HS-5 (cell line): ENCODE measurements around the gene PEX6.
"Not testable (repeated sequence)": the region's sequence is repeated elsewhere in the genome, so short reads cannot be mapped to it uniquely, and the experiment has no call there.

Experiments used
- DNase-seq: peaks from one replicate; pipeline ENCODE4 v3.0.0-alpha.2; 2012; ENCODE audit warnings: low read depth

PEX6 gene

DNA sequence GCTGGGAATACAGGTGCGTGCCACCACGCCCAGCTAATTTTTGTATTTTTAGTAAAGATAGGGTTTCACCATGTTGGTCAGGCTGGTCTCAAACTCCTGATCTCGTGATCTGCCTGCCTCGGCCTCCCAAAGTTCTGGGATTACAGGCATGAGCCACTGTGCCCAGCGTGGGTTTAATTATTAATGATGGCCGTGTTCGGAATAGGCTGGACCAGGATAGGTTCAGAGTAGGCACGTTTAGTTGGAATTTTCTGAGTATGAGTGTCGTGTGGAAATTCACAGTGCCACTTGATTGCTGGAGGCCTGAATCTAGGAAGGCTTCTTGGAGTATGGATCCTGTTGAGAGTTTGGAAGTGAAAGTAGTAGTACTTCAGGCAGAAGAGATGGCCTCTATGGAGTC lies 19.2 kb upstream of the PEX6 start:
- not testable (repeated sequence) for DNase-seq

DNA sequence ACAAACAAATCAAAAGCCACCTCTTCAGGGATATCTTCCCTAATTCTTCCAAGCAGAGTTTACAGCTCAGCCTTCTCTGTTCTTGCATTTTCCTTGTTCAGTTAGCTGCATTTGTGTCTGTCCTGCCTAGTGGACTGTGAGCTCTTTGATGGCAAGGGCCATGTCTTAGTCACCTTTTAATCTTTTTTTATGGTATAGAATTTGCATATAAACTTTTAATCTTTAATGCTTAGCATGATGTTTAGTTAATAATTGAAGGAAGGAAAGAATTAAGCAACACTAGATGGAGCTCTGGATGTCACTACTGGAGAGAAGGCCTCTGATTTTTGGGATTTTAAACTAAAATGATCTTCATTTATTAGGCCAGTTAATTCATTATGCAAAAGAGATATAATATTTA lies 17.5 kb upstream of the PEX6 start:
- DNase-seq = no peak

DNA sequence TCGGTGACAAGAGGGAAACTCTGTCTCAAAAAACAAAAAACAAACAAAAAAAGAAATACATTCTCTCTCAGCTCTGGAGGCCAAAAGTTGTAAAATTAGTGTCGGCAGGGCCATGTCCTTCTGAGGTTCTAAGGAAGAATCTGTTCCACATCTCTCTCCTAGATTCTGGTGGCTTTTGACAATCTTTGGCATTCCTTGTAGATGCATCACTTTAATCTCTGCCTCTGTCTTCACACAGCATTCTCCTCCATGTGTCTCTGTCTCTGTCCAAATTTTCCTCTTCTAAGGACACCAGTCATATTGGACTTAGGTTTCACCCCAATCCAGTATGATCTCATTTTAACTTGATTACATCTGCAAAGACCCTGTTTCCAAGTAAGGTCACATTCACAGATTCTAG lies 14.5 kb upstream of the PEX6 start:
- no peak for DNase-seq

DNA sequence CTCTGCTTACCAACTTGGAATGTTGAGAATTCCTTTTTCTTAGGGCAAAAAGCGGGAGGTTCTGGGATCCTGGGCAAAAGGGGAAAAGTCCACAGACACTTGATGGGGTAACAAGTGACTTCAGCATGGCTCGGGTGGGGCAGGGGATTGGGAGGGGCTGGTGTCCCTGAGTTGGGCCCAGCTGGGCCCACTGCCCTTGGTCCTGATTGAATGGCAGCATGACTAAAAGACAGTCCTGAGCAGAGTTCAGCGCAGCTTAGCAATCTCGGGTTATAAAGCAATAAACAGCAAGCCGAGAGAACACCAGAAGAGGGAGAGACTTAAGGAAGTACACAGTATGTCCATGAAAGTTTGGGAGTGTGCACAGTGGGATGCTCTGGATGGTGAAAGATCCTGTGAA lies 10.9 kb upstream of the PEX6 start:
- no peak for DNase-seq

DNA sequence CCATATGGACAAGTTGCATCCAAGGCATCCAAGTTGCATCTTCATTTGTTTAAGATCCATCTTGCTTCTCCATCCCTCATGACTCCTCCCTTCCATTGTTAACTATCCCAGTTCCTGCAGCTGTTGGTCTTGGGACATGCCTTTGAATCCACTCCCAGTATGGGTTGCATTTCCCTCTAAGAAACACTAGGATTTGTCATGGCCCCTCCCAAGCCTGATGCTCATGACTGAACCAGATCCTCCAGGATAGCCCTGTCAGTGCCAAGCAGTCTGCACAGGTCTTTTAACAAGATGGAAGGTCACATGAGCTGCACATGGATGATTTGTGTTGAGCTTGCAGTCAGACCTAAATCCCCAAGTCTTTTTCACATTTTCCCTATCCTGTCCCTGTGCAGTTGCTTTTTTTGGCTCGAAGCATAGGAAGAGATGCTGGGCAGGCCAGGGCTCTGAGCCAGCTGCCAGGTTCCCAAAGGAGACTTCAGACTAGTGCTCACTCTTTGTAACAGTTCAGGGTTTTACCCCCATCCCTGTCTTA lies 9.6 kb upstream of the PEX6 start:
- no peak for DNase-seq

DNA sequence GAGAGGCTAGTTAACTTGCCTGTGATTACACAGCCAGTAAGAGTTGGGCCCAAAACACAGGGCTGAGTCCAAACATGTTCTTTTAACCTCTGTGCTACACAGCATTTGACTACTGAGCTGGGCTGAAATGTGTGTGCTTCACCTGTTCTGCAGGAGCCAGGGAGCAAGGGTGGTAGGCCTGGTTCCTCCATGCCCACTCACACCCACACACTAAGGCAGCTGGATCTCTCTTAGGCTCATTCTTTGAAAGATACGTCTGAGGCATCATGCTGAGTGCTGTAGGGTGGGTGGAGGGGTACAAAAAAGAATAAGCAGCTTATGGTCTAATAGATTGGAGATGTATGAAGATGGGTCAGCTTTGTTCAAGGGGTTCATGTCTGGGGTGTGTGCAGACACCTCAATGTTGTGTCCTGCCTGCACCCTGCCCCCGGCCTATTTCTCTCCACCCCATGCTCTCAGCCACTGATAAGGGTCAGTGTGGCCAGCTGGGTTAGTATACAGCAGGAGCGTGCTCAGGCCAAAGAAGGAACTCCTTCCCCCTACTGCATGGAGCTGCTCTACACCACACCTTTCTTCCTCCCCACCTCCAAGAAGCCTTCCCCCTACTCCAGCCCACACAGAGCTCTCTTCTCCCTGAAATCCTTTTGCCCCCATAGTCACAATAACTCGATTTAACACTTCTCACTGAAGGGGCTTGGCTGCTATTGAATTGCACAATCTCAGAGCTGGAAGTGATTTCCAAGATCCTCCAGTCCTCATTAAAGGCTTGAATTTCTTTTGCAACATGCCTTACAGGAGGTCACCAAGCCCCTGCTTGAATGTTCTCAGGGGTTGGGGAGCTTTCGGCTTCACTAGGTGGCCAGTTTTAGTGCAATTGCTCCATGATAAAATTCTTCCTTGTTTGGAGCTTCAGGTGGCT lies 8.8 kb upstream of the PEX6 start:
- no peak for DNase-seq

DNA sequence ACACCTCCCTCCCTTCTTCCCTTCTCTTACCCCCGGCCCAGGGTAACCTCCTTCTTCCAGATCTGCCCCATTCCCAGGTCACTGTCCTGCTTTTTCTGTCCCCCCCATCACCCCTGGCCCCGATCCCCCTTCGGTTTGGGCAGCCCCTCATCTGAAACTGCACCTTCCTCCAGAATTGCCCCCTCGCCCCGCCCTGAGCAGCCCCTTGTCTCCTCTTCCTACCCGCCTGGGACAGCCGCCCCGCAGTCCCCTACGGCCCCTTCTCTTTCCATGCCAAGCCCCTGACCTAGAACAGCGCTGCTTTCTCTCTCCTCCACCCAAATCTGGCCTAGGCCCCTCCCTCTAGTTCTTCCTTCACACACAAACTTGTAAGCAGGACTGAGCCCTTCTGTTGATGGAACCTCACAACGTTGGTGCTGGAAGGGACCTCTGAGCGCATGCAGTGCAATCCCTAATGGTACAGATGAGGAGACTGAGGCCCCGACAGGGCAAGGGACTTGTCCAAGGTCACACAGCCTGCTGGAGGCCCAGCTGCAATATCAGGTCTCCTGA lies 6.0 kb upstream of the PEX6 start:
- no peak for DNase-seq

DNA sequence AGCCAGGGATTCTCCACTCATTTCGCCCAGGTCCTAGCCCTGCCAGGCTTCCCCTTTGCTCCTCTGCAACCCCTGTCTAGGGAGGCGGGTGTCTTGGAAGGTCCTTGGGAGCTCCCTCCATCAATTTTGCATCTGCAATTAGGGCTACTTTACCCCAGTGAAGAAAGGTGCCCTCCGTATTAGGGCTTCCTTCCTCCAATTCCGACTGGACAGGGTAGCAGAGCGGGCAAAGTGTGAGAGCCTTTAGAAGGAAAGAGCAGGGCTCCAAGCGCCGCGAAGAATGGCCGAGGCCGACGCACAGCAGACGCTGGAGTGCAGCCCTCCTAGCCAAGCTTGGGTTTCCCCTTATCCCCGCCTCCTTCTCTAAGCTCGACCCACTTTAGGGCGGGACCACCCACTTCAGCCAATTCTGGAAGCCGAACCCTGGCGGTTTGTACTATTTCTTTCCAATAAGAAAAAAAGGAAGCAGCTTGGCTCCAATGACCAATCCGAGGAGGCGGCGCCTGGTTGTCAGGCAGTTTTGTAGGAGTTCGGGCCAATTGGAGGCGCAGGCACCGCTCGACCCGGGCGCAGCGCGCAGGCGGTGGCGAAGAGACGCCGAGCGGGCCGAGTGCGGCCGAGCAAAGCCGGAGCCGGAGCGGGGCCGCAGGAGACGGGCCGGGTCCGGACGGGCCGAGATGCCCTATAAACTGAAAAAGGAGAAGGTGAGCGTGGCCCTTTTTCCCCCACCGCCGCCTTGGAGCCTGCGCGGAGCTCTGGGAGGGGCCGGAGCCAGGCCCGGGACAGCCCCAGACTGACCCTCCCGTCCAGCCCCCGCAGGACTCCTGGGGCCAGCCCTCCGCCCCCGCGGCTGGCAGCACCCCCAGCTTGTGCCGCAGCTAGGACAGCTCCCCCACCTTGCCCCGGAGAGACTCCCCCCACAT lies 5.3 kb upstream of the PEX6 start, which contains the start of gene PPP2R5D:
PPP2R5D (plus strand) TSS at position 570 of the 923 bp plus-strand sequence; CDS start at position 678, 108 bp downstream.
- peak; percentile 96 for DNase-seq

DNA sequence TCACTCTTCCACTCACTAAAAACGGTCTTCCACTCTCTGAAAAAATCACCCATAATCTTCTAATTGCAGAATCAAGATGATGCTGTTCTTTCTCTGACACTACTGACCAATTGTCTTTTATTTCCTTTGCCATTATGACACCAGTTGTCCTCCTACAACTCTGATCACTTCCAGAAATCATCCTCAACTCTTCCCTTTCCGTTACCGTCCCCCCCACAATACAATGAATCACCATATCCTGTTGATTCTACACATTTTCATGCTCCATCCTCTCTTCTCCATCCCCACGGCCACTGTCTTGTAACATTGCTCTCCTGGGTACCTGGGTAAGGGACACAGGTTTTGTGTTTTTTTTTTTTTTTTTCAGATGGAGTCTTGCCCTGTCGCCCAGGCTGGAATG lies 2.9 kb upstream of the PEX6 start:
- DNase-seq = no peak

DNA sequence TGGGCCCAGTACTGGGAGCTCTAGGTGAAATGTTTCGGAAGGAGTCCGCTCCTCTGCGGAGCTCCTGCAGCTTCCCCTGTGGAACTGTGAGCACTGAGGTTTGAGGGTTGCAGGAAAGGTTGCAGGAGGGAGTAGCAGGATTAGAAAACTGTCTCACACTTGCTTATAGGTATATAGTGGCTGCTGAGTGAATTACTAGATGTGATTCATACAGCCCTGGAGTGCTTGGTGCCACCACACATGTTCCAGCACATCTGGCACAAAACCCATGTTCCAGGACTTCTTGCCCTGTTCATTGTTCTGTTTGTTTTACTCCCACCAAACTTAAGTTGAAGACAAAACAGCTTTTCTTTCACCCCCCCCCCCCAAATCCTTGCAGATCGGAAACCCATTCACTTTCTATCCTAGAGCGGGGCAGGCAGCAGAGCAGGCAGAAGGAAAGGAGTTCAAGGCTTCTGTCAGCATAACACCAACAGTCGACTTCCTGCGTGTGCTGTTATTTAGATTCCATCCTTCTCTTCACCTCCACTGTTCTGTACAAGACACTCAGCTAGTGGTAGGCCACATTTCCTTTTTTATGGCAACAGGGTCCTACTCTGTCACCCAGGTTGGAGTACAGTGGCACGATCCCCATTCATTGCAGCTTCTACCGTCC lies 669 bp upstream of the PEX6 start:
- DNase-seq = no peak

DNA sequence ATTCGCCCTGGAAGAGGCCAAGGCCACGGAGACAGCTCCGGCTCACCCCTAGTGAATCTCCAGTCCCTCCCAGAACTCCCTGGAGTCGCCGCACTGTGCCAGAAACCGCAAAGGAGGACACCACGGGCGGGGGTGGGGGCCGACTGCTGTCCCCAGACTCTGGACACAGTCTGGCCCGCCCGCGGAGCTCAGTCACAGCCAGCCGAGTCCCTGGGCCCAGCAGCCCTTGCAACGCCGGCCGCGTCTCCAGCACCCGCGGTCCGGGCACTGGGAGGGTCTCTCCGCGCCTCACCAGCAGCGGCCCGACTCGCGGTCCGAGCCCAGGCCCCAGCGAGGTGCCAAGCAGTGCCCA lies 518 bp downstream of the PEX6 start:
- no peak for DNase-seq

DNA sequence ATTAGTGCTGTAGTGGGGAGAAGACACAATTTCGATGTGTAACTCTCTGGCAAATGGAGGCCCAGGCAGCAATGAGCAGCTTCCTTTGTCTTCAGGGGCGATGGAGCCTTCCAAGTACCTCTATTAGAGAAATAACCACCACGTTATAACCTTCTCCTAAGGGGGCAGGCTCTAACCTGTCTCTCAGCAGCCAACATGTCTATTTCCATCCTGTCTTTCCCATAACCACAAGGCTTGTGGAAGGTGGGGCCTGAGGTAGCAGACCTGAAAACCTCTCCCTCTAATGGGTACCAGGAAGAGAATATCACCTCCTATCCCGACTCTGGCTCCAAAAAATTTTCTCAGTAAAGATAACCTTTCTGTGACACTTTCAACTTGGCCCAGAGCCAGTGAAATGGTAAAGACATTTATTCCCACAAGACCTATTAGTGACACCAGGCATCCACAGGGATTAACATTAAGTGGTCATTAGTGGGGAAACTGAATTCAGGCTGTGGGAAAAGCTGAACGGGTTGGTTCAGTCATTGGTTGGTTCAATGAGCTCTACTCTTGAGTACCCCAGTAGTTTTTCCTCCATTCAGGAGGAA lies 4.0 kb downstream of the PEX6 start:
- no peak for DNase-seq

DNA sequence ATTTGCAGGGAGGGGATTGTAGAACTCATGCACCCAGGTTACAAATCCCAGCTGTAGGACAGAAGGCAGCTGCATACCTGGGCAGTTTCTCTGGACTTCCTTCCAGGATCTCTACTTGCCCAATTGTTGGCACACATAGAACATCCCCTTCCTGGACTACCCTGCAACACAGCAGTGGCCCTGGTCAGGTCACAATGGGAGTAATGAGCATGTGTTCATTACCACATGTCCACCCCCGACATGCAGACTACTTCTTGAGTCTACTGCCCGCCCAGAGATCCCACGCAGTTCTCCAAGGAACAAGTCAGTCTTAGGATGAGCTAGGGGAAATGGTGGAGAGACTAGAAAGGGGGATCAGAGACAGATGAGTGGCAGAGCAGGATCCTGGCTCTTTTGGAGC lies 5.1 kb downstream of the PEX6 start:
- no peak for DNase-seq

DNA sequence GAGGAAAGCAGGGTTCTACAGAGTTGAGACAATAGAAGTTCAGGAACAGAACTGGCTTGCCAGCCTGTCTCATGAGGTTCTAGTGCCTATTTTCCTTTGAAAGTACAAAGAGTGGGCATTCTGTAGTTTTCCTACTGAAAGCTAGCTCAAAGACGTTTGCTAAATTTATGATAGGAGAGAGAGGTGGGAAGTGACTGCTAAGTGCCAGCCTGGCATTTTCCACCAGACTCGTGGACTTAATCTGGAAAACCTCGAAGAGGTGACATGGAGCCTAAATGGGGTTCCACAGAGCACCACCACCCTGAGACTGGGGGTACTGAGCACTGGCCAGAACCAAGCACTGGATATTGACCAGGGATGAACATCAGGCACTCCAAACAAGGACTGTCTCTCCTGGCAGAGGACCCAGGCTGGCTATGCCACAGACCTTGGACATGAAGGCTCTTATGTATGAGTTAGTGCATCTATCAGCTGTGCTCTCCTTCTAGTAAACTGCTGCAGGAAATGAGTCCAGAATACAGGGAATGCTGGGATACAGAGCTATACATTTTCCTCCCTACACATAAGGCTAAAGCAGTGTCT lies 7.1 kb downstream of the PEX6 start:
- no peak for DNase-seq

DNA sequence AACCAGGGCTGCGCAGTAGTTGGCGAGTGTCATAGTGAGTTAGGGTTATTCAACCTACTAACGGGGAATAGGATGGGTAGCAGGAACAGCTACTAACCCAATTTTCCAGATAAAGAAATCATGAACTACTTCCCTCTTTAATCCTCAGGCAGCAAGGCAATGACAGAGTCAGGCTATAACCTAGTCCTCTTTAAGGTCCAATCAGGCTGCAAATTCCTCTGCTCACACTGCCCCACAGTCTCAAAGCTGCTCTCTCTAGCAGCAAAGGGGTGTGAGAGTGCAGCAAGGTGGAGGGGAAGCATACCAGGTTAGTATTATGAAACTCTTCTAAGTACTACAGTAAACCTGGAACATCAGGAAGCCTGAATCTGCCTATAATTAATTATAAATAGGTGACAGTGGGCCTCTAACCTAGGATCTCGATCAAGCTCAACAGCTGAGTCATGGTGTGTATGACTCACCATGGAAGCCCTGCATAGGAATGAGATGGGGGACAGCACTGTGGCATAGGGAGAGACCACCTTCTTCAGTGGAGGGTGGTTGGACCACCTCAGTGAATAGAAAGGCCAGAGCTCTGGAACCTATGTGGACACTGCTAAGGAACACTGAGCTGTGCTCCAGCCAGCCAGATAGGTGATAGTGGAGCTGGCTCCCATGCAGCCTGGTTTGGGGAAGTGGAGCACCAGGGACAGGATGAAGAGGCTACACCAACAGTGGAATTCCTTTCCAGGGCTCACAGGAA lies 7.9 kb downstream of the PEX6 start:
- no peak for DNase-seq

DNA sequence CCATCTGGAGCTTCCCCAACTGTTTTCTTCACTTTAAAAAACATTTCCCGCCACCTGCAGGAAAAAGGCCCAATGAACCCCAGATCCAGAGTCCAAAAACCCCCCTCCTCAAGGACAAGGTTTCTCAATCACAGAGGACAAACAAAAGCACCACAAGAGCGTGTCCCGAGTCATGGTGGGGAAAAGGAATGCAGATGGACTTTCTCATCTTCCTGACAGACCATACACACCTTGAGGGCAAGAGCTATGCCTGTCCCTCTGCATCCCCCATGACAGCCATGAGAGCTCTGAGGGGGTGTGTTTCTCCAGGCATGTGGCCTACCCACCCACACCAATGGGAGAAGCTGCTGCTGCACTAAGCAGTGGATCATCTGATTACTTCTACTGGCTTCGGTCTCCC lies 9.0 kb downstream of the PEX6 start:
- DNase-seq = no peak

DNA sequence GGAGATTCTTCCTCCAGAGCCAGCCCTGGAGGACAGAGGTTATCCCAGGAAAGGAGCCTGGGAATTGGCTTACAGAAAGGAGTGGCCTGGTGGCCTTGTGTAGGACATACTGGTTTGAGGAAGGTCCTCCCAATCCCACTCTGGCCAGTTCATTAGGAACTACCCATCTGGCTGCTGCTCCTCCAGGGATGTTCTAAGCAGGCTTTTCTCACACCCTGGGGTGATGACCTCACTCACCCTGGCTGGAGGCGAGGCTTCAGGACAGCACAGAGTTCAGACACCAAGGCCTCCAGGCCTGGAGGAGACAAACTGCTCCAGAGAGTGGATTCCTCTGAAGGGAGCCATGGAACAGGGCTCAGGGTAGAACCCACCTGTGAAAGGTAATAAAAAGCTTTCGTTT lies 9.6 kb downstream of the PEX6 start:
- DNase-seq = no peak

DNA sequence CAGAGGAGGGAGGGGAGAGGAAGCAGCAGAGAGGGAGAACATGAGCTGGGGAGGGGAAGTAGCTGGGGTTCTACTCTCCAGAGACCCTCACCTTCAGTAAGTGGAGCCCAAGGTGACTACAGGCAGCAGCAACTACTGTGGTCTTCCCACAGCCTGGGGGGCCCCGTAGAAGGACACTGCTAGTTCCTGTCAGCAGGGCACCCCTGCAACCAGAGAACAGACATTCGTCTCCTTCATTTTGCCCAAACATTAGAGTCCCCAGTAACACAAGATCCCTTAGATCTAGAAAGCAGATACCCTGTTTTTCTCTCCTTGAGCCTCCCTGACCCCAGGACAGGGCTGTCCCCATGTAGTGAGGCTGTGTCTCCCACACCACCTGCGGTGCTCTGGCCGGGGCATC lies 10.2 kb downstream of the PEX6 start:
- no peak for DNase-seq

DNA sequence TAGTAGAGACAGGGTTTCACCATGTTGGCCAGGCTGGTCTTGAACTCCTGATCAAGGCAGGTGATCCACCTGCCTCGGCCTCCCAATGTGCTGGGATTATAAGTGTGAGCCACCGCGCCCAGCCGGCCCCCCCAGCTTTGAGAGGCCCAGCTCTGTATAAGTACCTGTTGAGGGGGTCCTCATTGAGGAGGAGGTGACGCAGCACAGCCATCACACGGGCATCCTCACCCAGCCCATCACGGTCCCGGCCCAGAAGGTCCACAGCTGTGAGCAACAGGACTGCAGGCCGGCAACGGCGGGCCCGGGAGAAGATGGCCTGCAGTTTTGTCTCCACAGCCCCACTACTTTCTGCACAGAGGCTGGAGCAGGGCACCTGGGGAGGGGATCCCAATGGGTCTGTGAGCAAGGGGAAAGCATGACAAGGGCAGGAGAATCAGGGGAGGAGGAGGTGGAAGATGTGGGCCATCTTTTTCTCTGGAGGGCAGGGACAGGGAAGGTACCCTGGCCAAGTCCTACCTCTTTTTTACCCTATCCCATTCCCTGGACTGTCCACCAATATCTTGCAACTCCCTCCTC lies 10.8 kb downstream of the PEX6 start:
- no peak for DNase-seq

DNA sequence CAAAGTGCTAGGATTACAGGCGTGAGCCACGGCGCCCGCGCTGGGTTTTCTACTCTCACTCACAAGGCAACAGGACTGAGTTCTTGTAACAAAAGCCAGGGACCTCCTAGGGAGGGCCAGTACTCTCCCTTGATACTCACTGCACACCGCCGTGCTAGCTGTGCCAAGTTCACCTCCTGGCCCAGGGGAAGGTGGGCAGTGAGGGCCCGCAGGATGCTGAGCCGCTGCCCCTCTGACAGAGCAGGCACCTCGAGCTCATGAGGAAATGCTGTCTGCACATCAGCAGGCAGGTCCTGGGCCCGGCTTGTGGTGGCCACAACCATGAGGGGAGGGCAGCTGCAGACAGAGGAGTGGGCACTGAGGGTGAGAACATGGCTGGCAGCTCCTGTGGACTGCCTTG lies 11.8 kb downstream of the PEX6 start:
- DNase-seq = no peak
